Motor neuron (in vitro differentiated cells): Measurements from ENCODE around the gene CDCA7L. TPM values are rescaled to one million over a fixed set of nuclear protein-coding genes. Genes with fewer than 3 reads are reported as not detected.
A peak's percentile ranks its signal among the peaks of the same experiment; 100 is the strongest.

Experiments used
- ATAC-seq, 8 experiments: fragments of 200-7000 bp; cut with Tn5 transposase; replicated peaks in 6 of 8; 2 replicates each; pipeline ENCODE4 v1.8.0; 2021; ENCODE audit warnings: mild to moderate bottlenecking in 8 of 8, moderate library complexity in 8 of 8
- H3K27ac ChIP-seq, 2 donors: fragments of 250-450 bp; sonication (Bioruptor Pico); 2 replicates each; pipeline ENCODE4 v1.9.0; 2021; ENCODE audit warnings: antibody characterized with exemption in 2 of 2, mild to moderate bottlenecking in 2 of 2, moderate library complexity in 1 of 2
- H3K4me1 ChIP-seq, 2 donors: fragments of 250-450 bp; sonication (Bioruptor Pico); replicated peaks in 1 of 2; 2 replicates each; pipeline ENCODE4 v1.6.1; 2021; ENCODE audit warnings: antibody characterized with exemption in 2 of 2, mild to moderate bottlenecking in 2 of 2, moderate library complexity in 1 of 2
- H3K4me3 ChIP-seq, 5 donors: fragments of 250-450 bp; sonication (Bioruptor Pico); 2 replicates each; pipeline ENCODE4 v1.9.0; 2021; ENCODE audit warnings: antibody characterized with exemption in 5 of 5, mild to moderate bottlenecking in 5 of 5, moderate library complexity in 4 of 5
- WGBS, 10 experiments: fragments of 450-650 bp; shearing (Covaris generic); methylation state at CpG; one replicate each; pipeline ENCODE4 v1.0.0; 2022; 5-methylcytosine and 5-hydroxymethylcytosine counted together
- in situ Hi-C, 9 experiments: fragments of 400-800 bp; cut with MboI; loops; one replicate each; pipeline ENCODE4 v1.15.0; 2021; ENCODE audit warnings: low sequenced_read_pairs in 9 of 9, low pct_unique_long_range_greater_than_20kb in 2 of 9; ENCODE audit not compliant: unreplicated experiment in 9 of 9
- total RNA-seq, 8 experiments: library from RNA; unstranded; fragments of 300-600 nt; gene quantifications; 2 replicates each; pipeline versions ENCODE4 v1.2.3 to v1.2.4, GENCODE V29; 2022

CDCA7L gene
- total RNA-seq, 8 experiments from 2014 or later = 13.0 to 36.2 (median 15.7) TPM

GRCh38 chr7:21962677-21963076 is 17.0 kb upstream of the CDCA7L start:
- no peaks in the 10 kb centered on the region for H3K4me1 ChIP-seq
- WGBS, 10 experiments = 56 to 94% (median 87%) methylated on average over 2 to 7 of the region's 9 CpGs; no CpG with 5 or more reads in 5 of the 10 experiments
- no peak for ATAC-seq
- in situ Hi-C loops = no loop called here
- no peak overlapping the region for H3K4me3 ChIP-seq
- no peak overlapping the region for H3K27ac ChIP-seq

- H3K27ac ChIP-seq = no peak overlapping the region
- 55 to 100% (median 89%) methylated on average over 1 to 3 of the region's 3 CpGs; no CpG with 5 or more reads in 2 of the 10 experiments for WGBS, 10 experiments
- H3K4me1 ChIP-seq = no peaks in the 10 kb centered on the region
- in situ Hi-C loops = no loop called here
- peak in 1 of 8 experiments; percentile 23 for ATAC-seq
- no peak overlapping the region for H3K4me3 ChIP-seq
Observed at GRCh38 chr7:21960922-21961321, 15.2 kb upstream of the CDCA7L start.

GRCh38 chr7:21959387-21959776 is 13.7 kb upstream of the CDCA7L start:
- H3K4me1 ChIP-seq = no peaks in the 10 kb centered on the region
- ATAC-seq = no peak
- no peak overlapping the region for H3K27ac ChIP-seq
- in situ Hi-C loops = no loop called here
- WGBS, 10 experiments = 85 to 100% (median 100%) methylated on average over 2 to 3 of the region's 3 CpGs; no CpG with 5 or more reads in 1 of the 10 experiments
- H3K4me3 ChIP-seq = no peak overlapping the region

DNA sequence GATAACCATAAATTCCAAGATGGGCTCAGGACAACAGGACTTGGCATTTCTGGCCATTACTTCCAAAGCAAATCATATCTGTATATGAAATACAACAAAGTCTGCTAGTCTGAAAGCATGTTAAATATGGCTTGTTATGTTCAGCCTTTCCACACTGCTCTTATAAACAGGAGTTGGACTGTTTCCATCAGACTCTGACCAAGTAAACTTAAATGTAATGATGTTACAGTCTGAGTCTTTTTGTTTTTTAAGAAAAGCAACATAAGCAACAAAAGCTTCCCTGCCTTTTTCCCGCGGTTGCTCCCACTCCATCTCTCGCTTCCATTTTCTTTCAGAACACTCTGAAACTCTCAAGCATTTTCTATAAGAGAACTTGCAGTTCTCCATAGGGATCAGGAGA is 8.1 kb upstream of the CDCA7L start:
- H3K4me1 ChIP-seq = peaks cover 10 to 11% of the 10 kb centered on the region in 2 donors
- ATAC-seq = no peak
- no peak overlapping the region for H3K4me3 ChIP-seq
- in situ Hi-C loops = no loop called here
- H3K27ac ChIP-seq = no peak overlapping the region
- WGBS, 10 experiments = 80 to 100% (median 93%) methylated on average over 2 to 3 of the region's 3 CpGs; no CpG with 5 or more reads in 3 of the 10 experiments

- Histone ChIP-seq H3K4me3 (no peak overlapping the region), H3K27ac (no peak overlapping the region), H3K4me1 (peaks cover 11 to 13% of the 10 kb centered on the region in 2 donors)
- ATAC-seq = no peak
- in situ Hi-C loops = loop anchor here in 1 of 9 experiments (25.0 kb wide), 1 partner anchor 138 kb away; no protein-coding TSS in a partner anchor
- WGBS, 10 experiments = 0 to 72% (median 43%) methylated on average over 1 to 8 of the region's 8 CpGs
Observed at GRCh38 chr7:21948887-21949540, 3.3 kb upstream of the CDCA7L start.

DNA sequence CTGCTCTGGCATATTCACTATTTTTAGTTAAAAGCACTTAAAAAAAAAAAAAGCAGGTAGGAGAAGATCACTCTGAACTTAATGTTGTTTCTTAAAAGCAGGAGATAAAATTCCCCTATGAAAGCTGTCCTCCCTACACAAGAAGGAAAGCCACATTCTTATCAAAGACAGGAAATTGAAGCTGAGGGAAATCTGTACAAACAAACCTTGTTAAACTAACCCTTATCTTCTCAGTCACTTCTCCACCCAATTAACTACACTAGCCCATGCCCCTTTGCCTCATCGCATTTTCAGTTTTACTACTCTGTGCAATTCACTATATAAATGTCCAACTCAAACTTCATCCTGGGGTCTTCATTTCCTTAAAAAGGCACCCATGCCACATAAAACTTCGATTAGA is 2.7 kb upstream of the CDCA7L start:
- Histone ChIP-seq H3K4me3 (no peak overlapping the region), H3K27ac (no peak overlapping the region), H3K4me1 (peaks cover 9 to 13% of the 10 kb centered on the region in 2 donors)
- no peak for ATAC-seq
- in situ Hi-C loops = loop anchor here in 1 of 9 experiments (25.0 kb wide), 1 partner anchor 139 kb away; no protein-coding TSS in a partner anchor
- WGBS, 10 experiments = 20 to 75% (median 62%) methylated on average over 1 to 2 of the region's 2 CpGs; no CpG with 5 or more reads in 2 of the 10 experiments

- Histone ChIP-seq H3K4me1 (peaks cover 9 to 18% of the 10 kb centered on the region in 2 donors), H3K27ac (no peak overlapping the region), H3K4me3 (no peak overlapping the region)
- 0 to 100% (median 86%) methylated on average over 1 to 2 of the region's 2 CpGs; no CpG with 5 or more reads in 1 of the 10 experiments for WGBS, 10 experiments
- in situ Hi-C loops = loop anchor here in 1 of 9 experiments (25.0 kb wide), 1 partner anchor 139 kb away; no protein-coding TSS in a partner anchor
- ATAC-seq = no peak
Observed at GRCh38 chr7:21947946-21948345, 2.2 kb upstream of the CDCA7L start.

DNA sequence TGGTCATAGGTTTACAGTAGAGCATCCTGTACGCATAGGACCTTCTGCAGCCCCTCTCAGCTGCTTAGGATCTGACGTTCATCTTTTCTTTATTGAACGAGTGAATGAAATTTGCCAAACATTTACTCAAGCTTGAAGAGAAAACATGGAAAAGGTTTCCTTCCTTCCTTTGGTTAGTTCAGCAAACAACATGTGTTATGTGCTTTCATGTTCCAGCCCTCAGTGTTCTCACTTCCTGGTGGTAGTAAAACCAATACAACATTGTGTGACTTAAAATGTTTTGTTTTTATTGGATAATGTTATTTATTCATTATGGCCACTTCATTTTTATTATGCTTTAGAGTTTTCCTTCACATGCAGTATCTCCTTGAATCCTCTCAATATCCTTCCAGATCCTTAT is 1.4 kb upstream of the CDCA7L start:
- no peak for ATAC-seq
- no peak overlapping the region for H3K4me3 ChIP-seq
- 10 to 100% (median 71%) methylated on average over 2 to 3 of the region's 3 CpGs; no CpG with 5 or more reads in 2 of the 10 experiments for WGBS, 10 experiments
- peaks cover 14 to 22% of the 10 kb centered on the region in 2 donors for H3K4me1 ChIP-seq
- no peak overlapping the region for H3K27ac ChIP-seq
- in situ Hi-C loops = loop anchor here in 1 of 9 experiments (25.0 kb wide), 1 partner anchor 140 kb away; no protein-coding TSS in a partner anchor

DNA sequence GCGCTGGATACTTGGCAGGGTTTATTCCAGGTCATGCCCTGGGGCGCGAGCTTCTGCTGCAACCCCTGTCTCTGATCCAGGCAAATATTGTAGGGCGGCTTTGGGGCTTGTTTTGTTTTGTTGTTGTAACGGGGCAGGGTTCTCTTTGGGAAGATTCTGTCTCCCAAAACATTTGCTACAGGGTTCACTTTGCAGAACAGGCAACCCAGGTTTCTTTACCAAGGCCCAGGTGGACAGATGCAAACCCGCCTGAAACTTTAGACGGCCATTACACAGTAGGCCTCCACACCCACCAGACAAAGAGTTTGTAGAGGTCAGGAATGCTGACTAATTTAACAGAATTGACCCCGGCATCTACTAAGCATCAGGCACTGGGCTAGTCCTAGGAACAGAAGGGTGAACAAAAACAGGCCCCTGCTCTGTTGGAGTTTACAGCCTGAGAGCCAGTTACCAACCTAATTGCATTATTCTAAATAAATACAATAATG is 567 bp upstream of the CDCA7L start:
- 2 to 100% (median 36%) methylated on average over 1 to 7 of the region's 8 CpGs; no CpG with 5 or more reads in 3 of the 10 experiments for WGBS, 10 experiments
- H3K4me1 ChIP-seq = peaks cover 17 to 22% of the 10 kb centered on the region in 2 donors
- in situ Hi-C loops = loop anchor here in 1 of 9 experiments (25.0 kb wide), 1 partner anchor 141 kb away; no protein-coding TSS in a partner anchor
- H3K27ac ChIP-seq = no peak overlapping the region
- no peak for ATAC-seq
- peak overlapping the region; percentile 53 to 62 (median 61) for H3K4me3 ChIP-seq

GRCh38 chr7:21944616-21945453 is 864 bp downstream of the CDCA7L start:
- in situ Hi-C loops = loop anchor here in 1 of 9 experiments (25.0 kb wide), 1 partner anchor 142 kb away; no protein-coding TSS in a partner anchor
- H3K4me1 ChIP-seq = peaks cover 17 to 22% of the 10 kb centered on the region in 2 donors
- 0 to 10% (median 2%) methylated on average over 4 to 23 of the region's 34 CpGs; no CpG with 5 or more reads in 1 of the 10 experiments for WGBS, 10 experiments
- peak in 1 of 8 experiments; percentile 13 for ATAC-seq
- H3K27ac ChIP-seq = no peak overlapping the region
- H3K4me3 ChIP-seq = peak overlapping the region; percentile 53 to 62 (median 61)

DNA sequence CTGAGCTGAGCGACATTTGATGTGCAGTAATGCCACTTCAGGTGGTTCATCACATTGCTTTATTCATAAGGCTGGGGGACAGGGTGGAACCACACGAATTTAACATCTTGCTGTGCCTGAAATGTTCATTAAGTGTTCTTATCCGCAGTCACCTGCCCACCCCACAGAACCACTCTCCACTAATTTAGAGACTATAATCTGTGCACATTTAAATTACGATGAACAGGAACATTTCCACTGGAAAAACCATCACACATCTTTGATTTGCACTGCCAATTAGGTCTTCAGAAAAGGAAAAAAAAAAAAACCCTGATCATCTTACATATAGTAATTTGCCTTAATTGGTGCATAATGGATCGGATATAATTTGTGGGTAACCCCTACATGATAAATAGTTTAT is 2.3 kb downstream of the CDCA7L start:
- 53 to 100% (median 82%) methylated on average over 1 to 5 of the region's 5 CpGs; no CpG with 5 or more reads in 2 of the 10 experiments for WGBS, 10 experiments
- H3K4me3 ChIP-seq = no peak overlapping the region

DNA sequence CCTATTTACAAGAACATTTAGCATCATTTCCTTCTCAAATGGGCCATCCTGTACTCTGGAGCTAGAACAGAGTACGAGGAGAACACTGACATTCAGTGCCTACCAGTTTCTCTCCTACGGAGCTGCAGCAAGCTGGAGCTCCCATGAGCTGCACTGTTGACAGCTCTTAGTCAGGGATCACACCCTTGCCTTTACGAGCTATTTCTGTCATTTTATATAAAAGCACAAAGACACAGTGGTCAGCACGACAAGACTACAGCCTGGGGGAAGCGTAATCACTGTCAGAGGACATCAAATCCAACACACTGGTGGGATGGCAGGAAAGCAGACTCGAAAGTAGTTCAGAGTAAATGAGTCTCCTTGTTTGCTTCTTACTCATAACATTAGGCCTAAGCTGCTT is 2.7 kb downstream of the CDCA7L start:
- WGBS, 10 experiments = 10 to 83% (median 45%) methylated on average over 1 to 5 of the region's 6 CpGs; no CpG with 5 or more reads in 2 of the 10 experiments
- in situ Hi-C loops = loop anchor here in 1 of 9 experiments (25.0 kb wide), 1 partner anchor 144 kb away; no protein-coding TSS in a partner anchor
- peak overlapping the region in 1 of 5 donors; percentile 4 for H3K4me3 ChIP-seq
- no peak overlapping the region for H3K27ac ChIP-seq
- peaks cover 8 to 13% of the 10 kb centered on the region in 2 donors for H3K4me1 ChIP-seq
- ATAC-seq = peak in 5 of 8 experiments; percentile 11 to 38 (median 22)

More for the DNA sequence above, 2.3 kb downstream of the CDCA7L start:
- in situ Hi-C loops = loop anchor here in 1 of 9 experiments (25.0 kb wide), 1 partner anchor 144 kb away; no protein-coding TSS in a partner anchor
- Histone ChIP-seq H3K4me1 (peaks cover 8 to 13% of the 10 kb centered on the region in 2 donors), H3K27ac (no peak overlapping the region)
- ATAC-seq = no peak
